Peyer's patch (tissue), 4 donors: Measurements from ENCODE around the gene PDLIM7. TPM values are rescaled to one million over a fixed set of nuclear protein-coding genes. Genes with fewer than 3 reads are reported as not detected.

Experiments used
- DNase-seq, 3 donors: peaks; one replicate each; pipeline ENCODE4 v3.0.0-alpha.2; 2017 to 2019
- H3K27ac ChIP-seq, 4 donors: fragments of 200-600 bp; sonication (generic); one replicate each; pipeline ENCODE4 v1.5.1; 2016 to 2019
- H3K27me3 ChIP-seq, 2 donors: fragments of 200-600 bp; sonication (generic); one replicate each; pipeline ENCODE4 v1.5.1; 2019
- H3K36me3 ChIP-seq, 3 donors: fragments of 200-600 bp; sonication (generic); one replicate each; pipeline ENCODE4 v1.5.1; 2016 to 2019
- H3K4me1 ChIP-seq, 4 donors: fragments of 200-600 bp; sonication (generic); one replicate each; pipeline ENCODE4 v1.5.1; 2016 to 2019
- H3K4me3 ChIP-seq, 4 donors: fragments of 200-600 bp; sonication (generic); 1 replicate in 3 of 4; 2 replicates in 1 of 4; pipeline ENCODE4 v1.5.1; 2016 to 2019; ENCODE audit warnings: mild to moderate bottlenecking in 1 of 4
- H3K9me3 ChIP-seq, 4 donors: fragments of 200-600 bp; sonication (generic); one replicate each; pipeline ENCODE4 v1.5.1; 2016 to 2019; ENCODE audit warnings: mild to moderate bottlenecking in 1 of 4
- CTCF ChIP-seq, 6 experiments: fragments of 450-650 bp in 4 of 6; fragments of 200-600 bp in 2 of 6; sonication (generic) in 1 of 6; IDR thresholded peaks; one replicate each; pipeline ENCODE4 v1.5.1; 2017 to 2019; ENCODE audit warnings: antibody characterized with exemption in 6 of 6, mild to moderate bottlenecking in 3 of 6, moderate library complexity in 1 of 6
- POLR2A ChIP-seq, 2 donors: fragments of 450-650 bp; IDR thresholded peaks; one replicate each; pipeline ENCODE4 v1.5.1; 2017; ENCODE audit warnings: antibody characterized with exemption in 2 of 2, mild to moderate bottlenecking in 2 of 2, moderate library complexity in 2 of 2
- total RNA-seq, 4 donors: library from RNA; depleted of rRNA; stranded (reverse); fragments of >200 nt; gene quantifications; one replicate each; pipeline ENCODE4 v1.1.0, GENCODE V29; 2016

The PDLIM7 gene
- total RNA-seq, 4 donors from 2014 or later = 17.4 to 137 (median 23.3) TPM

- Histone ChIP-seq H3K27ac (no peak overlapping the region), H3K36me3 (peaks cover 0 to 19% (median 0%) of the 10 kb centered on the region in 3 donors), H3K9me3 (no peaks in the 10 kb centered on the region), H3K4me1 (peaks cover 0 to 20% (median 10%) of the 10 kb centered on the region in 4 donors), H3K4me3 (no peak overlapping the region), H3K27me3 (no peaks in the 10 kb centered on the region)
- TF ChIP-seq CTCF (IDR thresholded peaks at IDR 0.05) = no peak
- no peak for TF ChIP-seq POLR2A (IDR thresholded peaks at IDR 0.05)
- no peak for DNase-seq
These were observed 28.4 kb downstream of the PDLIM7 start for GRCh38 chr5:177468685-177469628.

GRCh38 chr5:177468329-177468684, 29.1 kb downstream of the PDLIM7 start:
- Histone ChIP-seq H3K27ac (no peak overlapping the region), H3K27me3 (no peaks in the 10 kb centered on the region), H3K4me3 (no peak overlapping the region), H3K9me3 (no peaks in the 10 kb centered on the region), H3K4me1 (peaks cover 0 to 17% (median 8%) of the 10 kb centered on the region in 4 donors), H3K36me3 (peaks cover 0 to 19% (median 0%) of the 10 kb centered on the region in 3 donors)
- no peak for DNase-seq
- TF ChIP-seq CTCF (IDR thresholded peaks at IDR 0.05) (no peak), POLR2A (IDR thresholded peaks at IDR 0.05) (no peak)

GRCh38 chr5:177467436-177467835, 30.0 kb downstream of the PDLIM7 start:
- Histone ChIP-seq H3K4me1 (peaks cover 0 to 13% (median 5%) of the 10 kb centered on the region in 4 donors), H3K4me3 (no peak overlapping the region)

GRCh38 chr5:177466861-177467260, 30.5 kb downstream of the PDLIM7 start:
- Histone ChIP-seq H3K36me3 (peaks cover 0 to 19% (median 0%) of the 10 kb centered on the region in 3 donors), H3K9me3 (no peaks in the 10 kb centered on the region), H3K4me3 (no peak overlapping the region), H3K27me3 (no peaks in the 10 kb centered on the region), H3K4me1 (peaks cover 0 to 7% (median 0%) of the 10 kb centered on the region in 4 donors), H3K27ac (no peak overlapping the region)
- TF ChIP-seq POLR2A (IDR thresholded peaks at IDR 0.05) = no peak
- no peak for TF ChIP-seq CTCF (IDR thresholded peaks at IDR 0.05)
- DNase-seq = no peak

More at GRCh38 chr5:177467436-177467835, 30.0 kb downstream of the PDLIM7 start:
- DNase-seq = no peak
- Histone ChIP-seq H3K27ac (no peak overlapping the region), H3K9me3 (no peaks in the 10 kb centered on the region), H3K27me3 (no peaks in the 10 kb centered on the region), H3K36me3 (peaks cover 0 to 19% (median 0%) of the 10 kb centered on the region in 3 donors)
- TF ChIP-seq POLR2A (IDR thresholded peaks at IDR 0.05) (no peak), CTCF (IDR thresholded peaks at IDR 0.05) (no peak)

- TF ChIP-seq CTCF (IDR thresholded peaks at IDR 0.05) (no peak), POLR2A (IDR thresholded peaks at IDR 0.05) (no peak)
- H3K27ac ChIP-seq = no peak overlapping the region
- no peaks in the 10 kb centered on the region for H3K27me3 ChIP-seq
- DNase-seq = no peak
- H3K4me3 ChIP-seq = no peak overlapping the region
- H3K9me3 ChIP-seq = no peaks in the 10 kb centered on the region
- no peaks in the 10 kb centered on the region for H3K4me1 ChIP-seq
- peaks cover 0 to 19% (median 0%) of the 10 kb centered on the region in 3 donors for H3K36me3 ChIP-seq
These were observed 32.4 kb downstream of the PDLIM7 start for GRCh38 chr5:177465044-177465443.
